DOHH2 (cell line): ENCODE data around the gene NPHP1.
"Not testable (repeated sequence)": the region's sequence is repeated elsewhere in the genome, so short reads cannot be mapped to it uniquely, and the experiment has no call there.

Experiments used
- H3F3A ChIP-seq: fragments of 200-600 bp; sonication (generic), shearing (Covaris generic); 2 replicates; pipeline ENCODE4 v1.6.0; 2016; ENCODE audit warnings: antibody characterized with exemption, mild to moderate bottlenecking; ENCODE audit not compliant: control insufficient read depth, insufficient read depth
- H3K27ac ChIP-seq: fragments of 200-600 bp; sonication (generic); 2 replicates; pipeline ENCODE4 v1.5.1; 2014; ENCODE audit warnings: low read depth, mild to moderate bottlenecking, low read length, moderate library complexity
- H3K27me3 ChIP-seq: fragments of 200-600 bp; sonication (generic); 2 replicates; pipeline ENCODE4 v1.6.1; 2014; ENCODE audit warnings: mild to moderate bottlenecking, low read length, mixed read lengths; ENCODE audit not compliant: control insufficient read depth
- H3K36me3 ChIP-seq: fragments of 200-600 bp; sonication (generic); 2 replicates; pipeline ENCODE4 v1.6.1; 2014; ENCODE audit warnings: mild to moderate bottlenecking, low read length, moderate library complexity, mixed read lengths; ENCODE audit not compliant: control insufficient read depth
- H3K4me1 ChIP-seq: fragments of 200-600 bp; sonication (generic); 2 replicates; pipeline ENCODE4 v1.6.1; 2014; ENCODE audit warnings: mild to moderate bottlenecking, low read length, mixed read lengths; ENCODE audit not compliant: control insufficient read depth
- H3K4me2 ChIP-seq: fragments of 200-600 bp; sonication (generic); 2 replicates; pipeline ENCODE4 v1.6.0; 2014; ENCODE audit warnings: mild to moderate bottlenecking, low read length, moderate library complexity
- H3K4me3 ChIP-seq: fragments of 200-600 bp; sonication (generic); 2 replicates; pipeline ENCODE4 v1.5.1; 2014; ENCODE audit warnings: mild to moderate bottlenecking, low read length, mixed read lengths
- H3K79me2 ChIP-seq: fragments of 200-600 bp; sonication (generic); 2 replicates; pipeline ENCODE4 v1.6.1; 2014; ENCODE audit warnings: mild to moderate bottlenecking, low read length, mixed read lengths; ENCODE audit not compliant: control insufficient read depth
- H3K9me2 ChIP-seq: fragments of 200-600 bp; sonication (generic); replicated peaks from 2 replicates; pipeline ENCODE4 v1.6.1; 2014; ENCODE audit warnings: mild to moderate bottlenecking, low read length, mixed read lengths; ENCODE audit not compliant: control insufficient read depth
- H3K9me3 ChIP-seq: fragments of 200-600 bp; sonication (generic); 2 replicates; pipeline ENCODE4 v1.6.1; 2014; ENCODE audit warnings: antibody characterized with exemption, low read length, mixed read lengths; ENCODE audit not compliant: control insufficient read depth, insufficient read depth
- H4K20me1 ChIP-seq: fragments of 200-600 bp; sonication (generic); 2 replicates; pipeline ENCODE4 v1.6.0; 2014; ENCODE audit warnings: low read depth, mild to moderate bottlenecking, antibody characterized with exemption, low read length, moderate library complexity; ENCODE audit not compliant: control insufficient read depth, insufficient read depth
- CTCF ChIP-seq: fragments of 200-600 bp; sonication (generic); IDR thresholded peaks from one replicate; pipeline ENCODE4 v1.5.1; 2014; ENCODE audit warnings: antibody characterized with exemption, mild to moderate bottlenecking, low read depth, low read length; ENCODE audit not compliant: poor library complexity, severe bottlenecking
- EZH2phosphoT487 ChIP-seq: fragments of 200-600 bp; sonication (generic); IDR thresholded peaks from 2 replicates; pipeline ENCODE4 v1.6.1; 2017; ENCODE audit warnings: borderline replicate concordance, mild to moderate bottlenecking, antibody characterized with exemption, low read length, moderate library complexity, mixed read lengths

NPHP1 gene

GRCh38 chr2:110099038-110099425 is 105.8 kb downstream of the NPHP1 start:
- H3K9me2 ChIP-seq, result no peaks in the 10 kb centered on the region
- TF ChIP-seq EZH2phosphoT487 (no peak), CTCF (no peak)
- H3K27ac ChIP-seq, result no peak overlapping the region
- H3K9me3 ChIP-seq, result no peaks in the 10 kb centered on the region
- no peaks in the 10 kb centered on the region for H3K4me1 ChIP-seq
- H3K27me3 ChIP-seq, result no peaks in the 10 kb centered on the region
- H3K4me2 ChIP-seq, result no peak overlapping the region
- no peaks in the 10 kb centered on the region for H3K79me2 ChIP-seq
- H4K20me1 ChIP-seq, result no peaks in the 10 kb centered on the region
- H3F3A ChIP-seq, result no peaks in the 10 kb centered on the region
- no peak overlapping the region for H3K4me3 ChIP-seq
- no peaks in the 10 kb centered on the region for H3K36me3 ChIP-seq

- no peak overlapping the region for H3K4me2 ChIP-seq
- no peaks in the 10 kb centered on the region for H3K36me3 ChIP-seq
- H3K4me3 ChIP-seq, result no peak overlapping the region
- H4K20me1 ChIP-seq, result no peaks in the 10 kb centered on the region
- H3K79me2 ChIP-seq, result no peaks in the 10 kb centered on the region
- H3K27me3 ChIP-seq, result no peaks in the 10 kb centered on the region
- no peak overlapping the region for H3K27ac ChIP-seq
- no peaks in the 10 kb centered on the region for H3K4me1 ChIP-seq
- TF ChIP-seq CTCF, result no peak
- no peaks in the 10 kb centered on the region for H3K9me3 ChIP-seq
- H3F3A ChIP-seq, result no peaks in the 10 kb centered on the region
- no peaks in the 10 kb centered on the region for H3K9me2 ChIP-seq
Observed at GRCh38 chr2:110097506-110098220, 107.2 kb downstream of the NPHP1 start.

GRCh38 chr2:110095994-110096633 is 108.7 kb downstream of the NPHP1 start:
- Histone ChIP-seq H3K4me1 (no peaks in the 10 kb centered on the region), H3K27me3 (no peaks in the 10 kb centered on the region), H3K9me3 (no peaks in the 10 kb centered on the region), H3K79me2 (no peaks in the 10 kb centered on the region), H3K36me3 (no peaks in the 10 kb centered on the region), H3F3A (no peaks in the 10 kb centered on the region), H3K4me2 (no peak overlapping the region), H3K9me2 (no peaks in the 10 kb centered on the region), H3K4me3 (no peak overlapping the region), H4K20me1 (no peaks in the 10 kb centered on the region), H3K27ac (no peak overlapping the region)
- TF ChIP-seq EZH2phosphoT487 (no peak), CTCF (no peak)

GRCh38 chr2:110094884-110095534 is 109.8 kb downstream of the NPHP1 start:
- H3F3A ChIP-seq, H3K79me2 ChIP-seq, H3K27ac ChIP-seq: not testable (repeated sequence)

GRCh38 chr2:110093924-110094323 is 110.9 kb downstream of the NPHP1 start:
- H3K36me3 ChIP-seq, H3K4me1 ChIP-seq, H3K4me3 ChIP-seq, H3F3A ChIP-seq, H4K20me1 ChIP-seq, H3K27me3 ChIP-seq, H3K79me2 ChIP-seq, H3K4me2 ChIP-seq, H3K9me3 ChIP-seq, H3K27ac ChIP-seq, H3K9me2 ChIP-seq: not testable (repeated sequence)

More at GRCh38 chr2:110094884-110095534, 109.8 kb downstream of the NPHP1 start:
- H3K9me2 ChIP-seq, H3K4me1 ChIP-seq, H4K20me1 ChIP-seq, H3K9me3 ChIP-seq, H3K4me2 ChIP-seq, H3K36me3 ChIP-seq, H3K27me3 ChIP-seq, H3K4me3 ChIP-seq: not testable (repeated sequence)
